Right atrium auricular region (tissue), 2 donors: ENCODE data around the gene SMURF1. TPM values are rescaled to one million over a fixed set of nuclear protein-coding genes. Genes with fewer than 3 reads are reported as not detected.

ENCODE experiments used
- DNase-seq: peaks from one replicate; pipeline ENCODE4 v3.0.0-alpha.2; 2019; ENCODE audit warnings: low spot score
- H3K27ac ChIP-seq, 2 donors: fragments of 200-600 bp; sonication (generic); 1 replicate in 1 of 2; 2 replicates in 1 of 2; pipeline ENCODE4 v1.5.1; 2016 to 2019
- H3K27me3 ChIP-seq, 2 donors: fragments of 200-600 bp; sonication (generic); one replicate each; pipeline versions ENCODE4 v1.5.1 to v1.6.0; 2017 to 2019
- H3K36me3 ChIP-seq: fragments of 200-600 bp; sonication (generic); one replicate; pipeline ENCODE4 v1.5.1; 2016
- H3K4me1 ChIP-seq, 2 donors: fragments of 200-600 bp; sonication (generic); one replicate each; pipeline versions ENCODE4 v1.5.1 to v1.6.0; 2017 to 2019
- H3K4me3 ChIP-seq, 2 donors: fragments of 200-600 bp; sonication (generic); 1 replicate in 1 of 2; 2 replicates in 1 of 2; pipeline ENCODE4 v1.5.1; 2017 to 2019; ENCODE audit warnings: mild to moderate bottlenecking in 1 of 2, moderate library complexity in 1 of 2
- H3K9me3 ChIP-seq, 2 donors: fragments of 200-600 bp; sonication (generic); one replicate each; pipeline ENCODE4 v1.5.1; 2019
- CTCF ChIP-seq, 2 donors: fragments of 200-600 bp; sonication (generic); IDR thresholded peaks; one replicate each; pipeline ENCODE4 v1.5.1; 2019; ENCODE audit warnings: antibody characterized with exemption in 2 of 2
- total RNA-seq, 2 donors: library from RNA; depleted of rRNA; stranded (reverse); fragments of >200 nt; gene quantifications; one replicate each; pipeline ENCODE4 v1.1.0, GENCODE V29; 2016

Gene SMURF1
- total RNA-seq, 2 donors from 2014 or later, result 9.0 to 14.3 TPM

DNA sequence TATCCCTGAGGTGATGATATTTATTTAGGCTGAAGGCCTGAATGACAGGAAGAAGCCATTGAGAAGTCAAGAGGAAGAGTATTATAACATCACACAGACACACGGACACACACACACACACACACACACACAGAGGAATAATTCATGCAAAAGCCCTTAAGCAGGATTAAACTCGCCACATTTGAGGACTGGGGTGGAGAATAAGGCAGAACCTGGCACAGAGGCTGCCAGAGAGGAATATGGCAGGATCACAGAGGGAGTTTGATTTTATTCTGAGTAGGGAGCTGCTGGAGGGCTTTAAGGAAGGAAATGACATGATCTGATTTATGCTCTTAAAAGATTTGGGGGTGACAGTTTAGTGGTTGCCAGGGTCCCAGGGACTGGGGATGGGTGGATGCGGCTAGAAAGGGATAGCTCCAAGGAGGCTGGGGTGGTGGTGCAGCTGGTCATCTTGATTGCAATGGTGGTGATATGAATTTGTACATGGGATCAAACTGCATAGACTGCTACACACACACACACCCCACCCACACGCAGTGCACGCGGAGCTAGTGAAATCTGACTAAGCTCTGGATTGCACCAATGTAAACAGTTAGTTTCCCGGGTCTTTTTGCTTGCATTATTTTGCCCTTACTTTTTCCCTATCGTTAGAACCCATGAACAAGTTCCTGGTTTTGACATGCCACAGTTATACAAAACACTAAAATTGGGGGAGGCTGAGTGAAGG is 11.2 kb downstream of the SMURF1 start:
- TF ChIP-seq CTCF (IDR thresholded peaks at IDR 0.05), result no peak
- Histone ChIP-seq H3K4me1 (peaks cover 0 to 44% of the 10 kb centered on the region in 2 donors), H3K36me3 (no peaks in the 10 kb centered on the region), H3K27ac (no peak overlapping the region), H3K4me3 (no peak overlapping the region), H3K27me3 (no peaks in the 10 kb centered on the region), H3K9me3 (no peaks in the 10 kb centered on the region)
- no peak for DNase-seq

GRCh38 chr7:99131290-99131689 is 12.6 kb downstream of the SMURF1 start:
- Histone ChIP-seq H3K36me3 (no peaks in the 10 kb centered on the region), H3K27me3 (no peaks in the 10 kb centered on the region), H3K9me3 (no peaks in the 10 kb centered on the region), H3K4me1 (peaks cover 0 to 49% of the 10 kb centered on the region in 2 donors), H3K27ac (no peak overlapping the region), H3K4me3 (no peak overlapping the region)
- TF ChIP-seq CTCF (IDR thresholded peaks at IDR 0.05), result no peak
- no peak for DNase-seq

GRCh38 chr7:99129536-99129935 is 14.4 kb downstream of the SMURF1 start:
- Histone ChIP-seq H3K9me3 (no peaks in the 10 kb centered on the region), H3K36me3 (no peaks in the 10 kb centered on the region), H3K27me3 (no peaks in the 10 kb centered on the region), H3K4me3 (no peak overlapping the region), H3K27ac (no peak overlapping the region), H3K4me1 (peaks cover 0 to 59% of the 10 kb centered on the region in 2 donors)
- no peak for TF ChIP-seq CTCF (IDR thresholded peaks at IDR 0.05)
- no peak for DNase-seq

- H3K4me1 ChIP-seq, result peaks cover 0 to 59% of the 10 kb centered on the region in 2 donors
These were observed 14.9 kb downstream of the SMURF1 start for GRCh38 chr7:99129001-99129400.

GRCh38 chr7:99128076-99128950 is 15.6 kb downstream of the SMURF1 start:
- no peaks in the 10 kb centered on the region for H3K36me3 ChIP-seq
- no peak overlapping the region for H3K4me3 ChIP-seq
- H3K4me1 ChIP-seq, result peaks cover 0 to 59% of the 10 kb centered on the region in 2 donors
- DNase-seq, result no peak
- H3K9me3 ChIP-seq, result no peaks in the 10 kb centered on the region
- no peak for TF ChIP-seq CTCF (IDR thresholded peaks at IDR 0.05)
- H3K27me3 ChIP-seq, result no peaks in the 10 kb centered on the region
- H3K27ac ChIP-seq, result peak overlapping the region; percentile 58 to 66

More at GRCh38 chr7:99129001-99129400, 14.9 kb downstream of the SMURF1 start:
- no peaks in the 10 kb centered on the region for H3K27me3 ChIP-seq
- no peaks in the 10 kb centered on the region for H3K36me3 ChIP-seq
- H3K9me3 ChIP-seq, result no peaks in the 10 kb centered on the region
- no peak for DNase-seq
- no peak overlapping the region for H3K4me3 ChIP-seq
- TF ChIP-seq CTCF (IDR thresholded peaks at IDR 0.05), result no peak
- H3K27ac ChIP-seq, result no peak overlapping the region
